Measurements from ENCODE around the gene KIF5C.

Gene KIF5C

DNA sequence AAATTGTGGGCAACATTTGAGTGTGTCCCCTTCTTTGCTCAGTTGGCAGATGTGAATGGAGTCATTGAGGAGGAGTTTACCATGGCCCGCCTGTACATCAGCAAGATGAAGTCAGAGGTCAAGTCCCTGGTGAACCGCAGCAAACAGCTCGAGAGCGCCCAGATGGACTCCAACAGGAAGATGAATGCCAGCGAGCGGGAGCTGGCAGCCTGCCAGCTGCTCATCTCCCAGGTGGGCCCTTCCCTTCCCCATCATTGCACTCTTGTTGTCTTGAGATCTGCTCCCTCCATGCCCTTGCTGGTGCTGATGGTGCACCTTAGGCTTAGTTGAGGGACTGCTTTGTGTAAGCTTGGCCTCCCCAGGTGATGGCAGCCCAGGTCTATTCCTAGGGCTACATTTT is 115.9 kb downstream of the KIF5C start:
- H2AFZ ChIP-seq (ENCODE audit: low read length): no peak overlapping the region
- H3K4me3 ChIP-seq (ENCODE audit: low read length, poor library complexity, severe bottlenecking): no peak overlapping the region
- no peaks in the 10 kb centered on the region for H3K36me3 ChIP-seq (ENCODE audit: insufficient read depth, low read length)
- TF ChIP-seq EZH2phosphoT487 (IDR thresholded peaks at IDR 0.05; ENCODE audit: borderline replicate concordance): no peak
- TF ChIP-seq, protein P1, sequence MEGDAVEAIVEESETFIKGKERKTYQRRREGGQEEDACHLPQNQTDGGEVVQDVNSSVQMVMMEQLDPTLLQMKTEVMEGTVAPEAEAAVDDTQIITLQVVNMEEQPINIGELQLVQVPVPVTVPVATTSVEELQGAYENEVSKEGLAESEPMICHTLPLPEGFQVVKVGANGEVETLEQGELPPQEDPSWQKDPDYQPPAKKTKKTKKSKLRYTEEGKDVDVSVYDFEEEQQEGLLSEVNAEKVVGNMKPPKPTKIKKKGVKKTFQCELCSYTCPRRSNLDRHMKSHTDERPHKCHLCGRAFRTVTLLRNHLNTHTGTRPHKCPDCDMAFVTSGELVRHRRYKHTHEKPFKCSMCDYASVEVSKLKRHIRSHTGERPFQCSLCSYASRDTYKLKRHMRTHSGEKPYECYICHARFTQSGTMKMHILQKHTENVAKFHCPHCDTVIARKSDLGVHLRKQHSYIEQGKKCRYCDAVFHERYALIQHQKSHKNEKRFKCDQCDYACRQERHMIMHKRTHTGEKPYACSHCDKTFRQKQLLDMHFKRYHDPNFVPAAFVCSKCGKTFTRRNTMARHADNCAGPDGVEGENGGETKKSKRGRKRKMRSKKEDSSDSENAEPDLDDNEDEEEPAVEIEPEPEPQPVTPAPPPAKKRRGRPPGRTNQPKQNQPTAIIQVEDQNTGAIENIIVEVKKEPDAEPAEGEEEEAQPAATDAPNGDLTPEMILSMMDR (conservative IDR thresholded peaks at IDR 0.05; ENCODE audit: low read length): no peak
- no peak overlapping the region for H3K4me2 ChIP-seq (ENCODE audit: low read depth, low read length, poor library complexity, severe bottlenecking)
- H3K9me2 ChIP-seq (replicated peaks; ENCODE audit: low read depth, low read length): no peaks in the 10 kb centered on the region
- no peaks in the 10 kb centered on the region for H3K27me3 ChIP-seq (ENCODE audit: insufficient read depth, low read length, poor library complexity, severe bottlenecking)
- no peak overlapping the region for H3K9ac ChIP-seq (ENCODE audit: low read depth, low read length, poor library complexity, severe bottlenecking)
- H3K79me2 ChIP-seq (ENCODE audit: insufficient read depth, low read length): no peaks in the 10 kb centered on the region
- H4K20me1 ChIP-seq (ENCODE audit: insufficient read depth, low read length, poor library complexity, severe bottlenecking): no peaks in the 10 kb centered on the region
- H3K9me3 ChIP-seq (ENCODE audit: insufficient read depth, low read depth, low read length): no peaks in the 10 kb centered on the region
- no peaks in the 10 kb centered on the region for H3K4me1 ChIP-seq (ENCODE audit: insufficient read depth, low read length, poor library complexity, severe bottlenecking)
- H3F3A ChIP-seq (ENCODE audit: low read depth): no peaks in the 10 kb centered on the region

DNA sequence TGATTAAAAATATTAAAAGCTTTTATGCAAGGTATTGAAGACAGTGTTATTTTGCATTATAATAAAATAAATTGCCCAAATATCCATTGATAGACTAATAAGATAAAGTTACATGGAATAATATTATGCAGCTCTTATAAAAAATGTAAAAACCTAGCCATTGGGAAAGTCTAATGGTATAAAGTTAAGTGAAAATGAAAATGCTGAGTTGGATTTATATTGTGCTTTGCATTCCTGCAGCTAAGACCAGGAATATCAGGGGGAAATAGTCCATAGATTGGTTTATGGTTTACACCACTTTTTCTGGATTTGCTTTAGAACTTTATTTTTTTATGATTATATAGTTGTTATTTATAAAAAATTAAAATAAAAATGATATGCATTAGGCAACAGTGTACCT is 117.4 kb downstream of the KIF5C start:
- no peak overlapping the region for H3K9ac ChIP-seq (ENCODE audit: low read depth, low read length, poor library complexity, severe bottlenecking)
- no peaks in the 10 kb centered on the region for H3K36me3 ChIP-seq (ENCODE audit: insufficient read depth, low read length)
- H3K4me1 ChIP-seq (ENCODE audit: insufficient read depth, low read length, poor library complexity, severe bottlenecking): no peaks in the 10 kb centered on the region
- no peaks in the 10 kb centered on the region for H4K20me1 ChIP-seq (ENCODE audit: insufficient read depth, low read length, poor library complexity, severe bottlenecking)
- H3K27me3 ChIP-seq (ENCODE audit: insufficient read depth, low read length, poor library complexity, severe bottlenecking): no peaks in the 10 kb centered on the region
- H3K4me3 ChIP-seq (ENCODE audit: low read length, poor library complexity, severe bottlenecking): no peak overlapping the region
- H3K79me2 ChIP-seq (ENCODE audit: insufficient read depth, low read length): no peaks in the 10 kb centered on the region
- TF ChIP-seq, protein P1 (conservative IDR thresholded peaks at IDR 0.05; ENCODE audit: low read length): no peak
- no peak for TF ChIP-seq EZH2phosphoT487 (IDR thresholded peaks at IDR 0.05; ENCODE audit: borderline replicate concordance)
- H3F3A ChIP-seq (ENCODE audit: low read depth): no peaks in the 10 kb centered on the region
- H3K9me3 ChIP-seq (ENCODE audit: insufficient read depth, low read depth, low read length): no peaks in the 10 kb centered on the region
- no peaks in the 10 kb centered on the region for H3K9me2 ChIP-seq (replicated peaks; ENCODE audit: low read depth, low read length)
- no peak overlapping the region for H2AFZ ChIP-seq (ENCODE audit: low read length)
- H3K4me2 ChIP-seq (ENCODE audit: low read depth, low read length, poor library complexity, severe bottlenecking): no peak overlapping the region

DNA sequence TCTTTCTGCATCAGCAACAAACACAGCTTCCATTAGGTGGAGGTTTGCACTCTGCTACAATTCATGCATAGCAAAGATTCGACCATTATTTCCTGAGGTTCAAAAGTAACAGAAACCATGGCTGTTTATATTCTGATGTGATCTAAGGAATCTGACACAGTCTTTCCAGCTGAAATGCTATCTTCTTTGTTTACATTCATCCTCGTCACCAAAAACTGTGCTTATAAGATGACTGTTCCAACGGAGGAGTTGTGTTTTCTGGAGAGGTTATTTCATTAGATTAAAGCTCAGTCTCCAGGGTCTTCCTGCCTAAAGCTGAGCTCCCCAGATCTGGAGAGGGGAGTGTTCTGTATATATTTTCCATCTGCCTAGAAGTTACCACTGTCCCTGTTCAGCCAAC is 118.3 kb downstream of the KIF5C start:
- Histone ChIP-seq H3F3A (ENCODE audit: low read depth) (no peaks in the 10 kb centered on the region), H4K20me1 (ENCODE audit: insufficient read depth, low read length, poor library complexity, severe bottlenecking) (no peaks in the 10 kb centered on the region), H3K9me2 (replicated peaks; ENCODE audit: low read depth, low read length) (no peaks in the 10 kb centered on the region), H3K9me3 (ENCODE audit: insufficient read depth, low read depth, low read length) (no peaks in the 10 kb centered on the region), H3K4me2 (ENCODE audit: low read depth, low read length, poor library complexity, severe bottlenecking) (no peak overlapping the region), H3K4me3 (ENCODE audit: low read length, poor library complexity, severe bottlenecking) (no peak overlapping the region), H2AFZ (ENCODE audit: low read length) (no peak overlapping the region), H3K36me3 (ENCODE audit: insufficient read depth, low read length) (no peaks in the 10 kb centered on the region), H3K27me3 (ENCODE audit: insufficient read depth, low read length, poor library complexity, severe bottlenecking) (no peaks in the 10 kb centered on the region), H3K9ac (ENCODE audit: low read depth, low read length, poor library complexity, severe bottlenecking) (no peak overlapping the region), H3K4me1 (ENCODE audit: insufficient read depth, low read length, poor library complexity, severe bottlenecking) (no peaks in the 10 kb centered on the region), H3K79me2 (ENCODE audit: insufficient read depth, low read length) (no peaks in the 10 kb centered on the region)
- TF ChIP-seq, protein P1 (conservative IDR thresholded peaks at IDR 0.05; ENCODE audit: low read length): no peak
- TF ChIP-seq EZH2phosphoT487 (IDR thresholded peaks at IDR 0.05; ENCODE audit: borderline replicate concordance): no peak
